Nephron (organoid): Measurements from ENCODE around the gene UQCC3.
A peak's percentile ranks its signal among the peaks of the same experiment; 100 is the strongest.

Source experiments
- H3K27ac Mint-ChIP-seq, 3 experiments: 2 replicates each; pipeline ENCODE4 v1.8.0; 2020; ENCODE audit warnings: mixed read lengths in 3 of 3, mild to moderate bottlenecking in 2 of 3, moderate library complexity in 1 of 3
- H3K27me3 Mint-ChIP-seq: 2 replicates; pipeline ENCODE4 v1.8.0; 2021; ENCODE audit warnings: low read depth, mild to moderate bottlenecking, moderate library complexity, mixed read lengths
- H3K36me3 Mint-ChIP-seq: 2 replicates; pipeline ENCODE4 v1.8.0; 2020; ENCODE audit warnings: low read depth, mixed read lengths
- H3K4me1 Mint-ChIP-seq: 2 replicates; pipeline ENCODE4 v1.8.0; 2020; ENCODE audit warnings: mixed read lengths
- H3K4me3 Mint-ChIP-seq, 3 experiments: 2 replicates each; pipeline ENCODE4 v1.8.0; 2020; ENCODE audit warnings: mild to moderate bottlenecking in 3 of 3, mixed read lengths in 3 of 3, moderate library complexity in 2 of 3
- H3K9me3 Mint-ChIP-seq: 2 replicates; pipeline ENCODE4 v1.8.0; 2020; ENCODE audit warnings: mixed read lengths
- TF ChIP-seq, protein P1 (sequence below), 3 experiments: fragments of 200-600 bp; sonication (generic); IDR thresholded peaks; one replicate each; pipeline ENCODE4 v1.5.0; 2021; ENCODE audit warnings: antibody characterized with exemption in 3 of 3; ENCODE audit not compliant: unreplicated experiment in 3 of 3

UQCC3 gene, protein sequence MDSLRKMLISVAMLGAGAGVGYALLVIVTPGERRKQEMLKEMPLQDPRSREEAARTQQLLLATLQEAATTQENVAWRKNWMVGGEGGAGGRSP

DNA sequence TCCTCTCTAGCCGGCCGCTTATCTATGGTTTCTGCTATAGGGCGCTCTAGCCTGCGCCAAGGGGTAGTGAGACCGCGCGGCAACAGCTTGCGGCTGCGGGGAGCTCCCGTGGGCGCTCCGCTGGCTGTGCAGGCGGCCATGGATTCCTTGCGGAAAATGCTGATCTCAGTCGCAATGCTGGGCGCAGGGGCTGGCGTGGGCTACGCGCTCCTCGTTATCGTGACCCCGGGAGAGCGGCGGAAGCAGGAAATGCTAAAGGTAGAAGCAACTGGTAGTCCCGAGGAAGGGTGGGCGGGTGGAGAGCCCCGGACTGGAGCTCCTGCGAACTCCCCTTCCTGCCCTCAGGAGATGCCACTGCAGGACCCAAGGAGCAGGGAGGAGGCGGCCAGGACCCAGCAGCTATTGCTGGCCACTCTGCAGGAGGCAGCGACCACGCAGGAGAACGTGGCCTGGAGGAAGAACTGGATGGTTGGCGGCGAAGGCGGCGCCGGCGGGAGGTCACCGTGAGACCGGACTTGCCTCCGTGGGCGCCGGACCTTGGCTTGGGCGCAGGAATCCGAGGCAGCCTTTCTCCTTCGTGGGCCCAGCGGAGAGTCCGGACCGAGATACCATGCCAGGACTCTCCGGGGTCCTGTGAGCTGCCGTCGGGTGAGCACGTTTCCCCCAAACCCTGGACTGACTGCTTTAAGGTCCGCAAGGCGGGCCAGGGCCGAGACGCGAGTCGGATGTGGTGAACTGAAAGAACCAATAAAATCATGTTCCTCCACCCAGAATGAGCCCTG is at the start of gene UQCC3, which contains the start of gene LBHD1:
Gene UQCC3, plus strand, starts transcription at position 66 of the 782 bp plus-strand sequence. Its CDS starts 73 bp downstream, at position 139.
Gene LBHD1, minus strand, starts transcription at position 660 of the 782 bp plus-strand sequence. CDS start 2,236 bp downstream, outside the sequence.
- Mint-ChIP-seq H3K9me3 (no peaks in the 10 kb centered on the region), H3K4me3 (peak within 1 kb of the TSS; percentile 98 to 100 (median 100)), H3K36me3 (peaks cover 31% of the 10 kb centered on the region), H3K27ac (peak within 1 kb of the TSS; percentile 98 to 99 (median 99)), H3K4me1 (peaks cover 30% of the 10 kb centered on the region), H3K27me3 (no peaks in the 10 kb centered on the region)
- TF ChIP-seq, protein P1, sequence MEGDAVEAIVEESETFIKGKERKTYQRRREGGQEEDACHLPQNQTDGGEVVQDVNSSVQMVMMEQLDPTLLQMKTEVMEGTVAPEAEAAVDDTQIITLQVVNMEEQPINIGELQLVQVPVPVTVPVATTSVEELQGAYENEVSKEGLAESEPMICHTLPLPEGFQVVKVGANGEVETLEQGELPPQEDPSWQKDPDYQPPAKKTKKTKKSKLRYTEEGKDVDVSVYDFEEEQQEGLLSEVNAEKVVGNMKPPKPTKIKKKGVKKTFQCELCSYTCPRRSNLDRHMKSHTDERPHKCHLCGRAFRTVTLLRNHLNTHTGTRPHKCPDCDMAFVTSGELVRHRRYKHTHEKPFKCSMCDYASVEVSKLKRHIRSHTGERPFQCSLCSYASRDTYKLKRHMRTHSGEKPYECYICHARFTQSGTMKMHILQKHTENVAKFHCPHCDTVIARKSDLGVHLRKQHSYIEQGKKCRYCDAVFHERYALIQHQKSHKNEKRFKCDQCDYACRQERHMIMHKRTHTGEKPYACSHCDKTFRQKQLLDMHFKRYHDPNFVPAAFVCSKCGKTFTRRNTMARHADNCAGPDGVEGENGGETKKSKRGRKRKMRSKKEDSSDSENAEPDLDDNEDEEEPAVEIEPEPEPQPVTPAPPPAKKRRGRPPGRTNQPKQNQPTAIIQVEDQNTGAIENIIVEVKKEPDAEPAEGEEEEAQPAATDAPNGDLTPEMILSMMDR (IDR thresholded peaks at IDR 0.05; ENCODE audit: unreplicated experiment in 3 of 3) = no peak

DNA sequence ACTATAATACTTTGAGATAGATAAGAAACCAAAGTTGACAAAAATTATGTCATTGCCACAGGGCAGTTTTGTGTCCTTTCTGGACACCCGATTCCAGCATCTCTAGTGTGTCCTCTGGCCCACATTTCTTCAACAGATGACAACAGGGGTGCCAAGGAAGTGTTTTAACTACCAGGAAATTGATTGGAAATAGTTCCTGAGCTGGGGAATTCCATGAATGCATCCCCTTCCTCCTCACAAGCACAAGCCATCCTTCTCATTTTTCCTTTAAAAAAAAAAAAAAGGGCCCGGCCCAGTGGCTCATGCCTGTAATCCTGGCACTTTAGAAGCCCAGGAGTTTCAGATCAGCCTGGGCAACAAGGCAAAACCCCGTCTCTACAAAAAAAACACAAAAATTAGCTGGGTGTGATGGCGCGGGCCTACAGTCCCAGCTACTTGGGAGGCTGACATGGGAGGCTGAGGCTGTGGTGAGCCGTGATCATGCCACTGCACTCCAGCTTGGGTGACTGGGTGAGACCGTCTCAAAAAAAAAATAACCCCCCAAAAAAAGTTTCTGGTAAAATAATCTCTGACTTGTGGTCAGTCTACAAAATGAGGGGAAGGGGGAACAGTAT is 48.9 kb upstream of the UQCC3 start:
- H3K9me3 Mint-ChIP-seq = no peaks in the 10 kb centered on the region
- H3K4me1 Mint-ChIP-seq = peaks cover 21% of the 10 kb centered on the region
- TF ChIP-seq, protein P1 (IDR thresholded peaks at IDR 0.05; ENCODE audit: unreplicated experiment in 3 of 3) = no peak
- H3K4me3 Mint-ChIP-seq = peak overlapping the region; percentile 79 to 91 (median 80)
- peak overlapping the region; percentile 94 to 96 (median 95) for H3K27ac Mint-ChIP-seq
- peaks cover 31% of the 10 kb centered on the region for H3K36me3 Mint-ChIP-seq
- no peaks in the 10 kb centered on the region for H3K27me3 Mint-ChIP-seq

DNA sequence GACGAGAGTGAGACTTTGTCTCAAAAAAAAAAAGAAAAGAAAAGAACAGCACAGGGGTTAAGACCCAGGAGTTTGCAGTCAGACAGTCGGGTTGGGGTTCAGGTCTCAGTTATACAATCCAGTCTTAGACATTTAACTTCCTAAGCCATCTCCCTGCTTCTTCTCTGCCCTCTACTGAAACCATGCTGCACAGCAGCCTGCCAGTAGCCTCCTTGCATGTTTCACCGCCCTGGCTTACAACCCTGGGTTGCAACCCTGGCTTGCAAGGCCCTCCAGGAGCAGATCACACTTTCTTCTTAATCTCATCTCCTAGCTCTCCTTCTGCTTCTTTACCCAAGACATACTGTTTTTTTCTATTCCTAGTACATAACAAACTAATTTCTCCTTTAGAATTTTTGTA is 43.8 kb upstream of the UQCC3 start:
- Mint-ChIP-seq H3K36me3 (peaks cover 70% of the 10 kb centered on the region), H3K27me3 (no peaks in the 10 kb centered on the region), H3K27ac (peak overlapping the region in 1 of 3 experiments; percentile 6), H3K4me1 (no peaks in the 10 kb centered on the region), H3K4me3 (no peak overlapping the region), H3K9me3 (no peaks in the 10 kb centered on the region)
- TF ChIP-seq, protein P1 (IDR thresholded peaks at IDR 0.05; ENCODE audit: unreplicated experiment in 3 of 3) = no peak

DNA sequence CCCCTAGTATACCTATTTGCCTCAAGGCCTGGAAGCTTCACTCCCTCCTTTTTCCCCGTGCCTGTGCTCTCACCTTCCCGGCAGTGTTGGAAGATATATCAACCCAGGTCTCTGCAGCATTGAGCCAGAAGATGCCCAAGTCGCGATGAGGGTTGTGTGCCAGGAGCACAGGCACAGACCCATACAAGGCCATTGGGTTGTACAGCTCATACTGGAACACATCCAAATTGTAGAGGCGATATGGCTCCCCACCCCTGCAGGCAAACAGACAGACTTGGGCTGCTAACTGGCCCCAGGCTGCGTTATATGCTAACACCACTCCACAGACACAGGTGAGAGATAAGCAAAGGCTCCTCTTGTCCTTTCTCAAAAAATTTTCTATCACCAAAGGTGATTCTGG is 39.0 kb upstream of the UQCC3 start:
- Mint-ChIP-seq H3K4me3 (no peak overlapping the region), H3K27ac (no peak overlapping the region), H3K36me3 (peaks cover 78% of the 10 kb centered on the region), H3K9me3 (no peaks in the 10 kb centered on the region), H3K27me3 (no peaks in the 10 kb centered on the region), H3K4me1 (no peaks in the 10 kb centered on the region)
- TF ChIP-seq, protein P1 (IDR thresholded peaks at IDR 0.05; ENCODE audit: unreplicated experiment in 3 of 3) = no peak

DNA sequence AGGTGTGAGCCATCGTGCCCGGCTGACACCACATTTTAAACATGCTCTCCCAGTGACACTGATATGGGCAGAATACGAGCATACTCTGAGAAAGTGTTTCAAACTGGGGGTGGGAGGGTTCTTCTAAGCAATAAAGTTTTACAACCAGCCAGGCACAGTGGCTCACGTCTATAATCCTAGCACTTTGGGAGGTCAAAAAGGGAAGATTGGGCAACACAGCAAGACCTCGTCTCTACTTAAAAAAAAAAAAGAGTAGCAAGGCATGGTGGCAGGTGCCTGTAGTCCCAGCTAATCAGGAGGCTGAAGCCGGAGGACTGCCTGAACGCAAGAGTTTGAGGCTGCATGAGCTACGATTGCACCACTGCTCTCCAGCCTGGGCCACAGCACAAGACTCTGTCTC is 27.3 kb upstream of the UQCC3 start:
- Mint-ChIP-seq H3K27ac (peak overlapping the region; percentile 51 to 93 (median 85)), H3K9me3 (no peaks in the 10 kb centered on the region), H3K27me3 (no peaks in the 10 kb centered on the region), H3K36me3 (peaks cover 25% of the 10 kb centered on the region), H3K4me1 (peaks cover 15% of the 10 kb centered on the region), H3K4me3 (peak overlapping the region; percentile 66 to 80 (median 72))
- TF ChIP-seq, protein P1 (IDR thresholded peaks at IDR 0.05; ENCODE audit: unreplicated experiment in 3 of 3) = no peak
